Measurements from ENCODE around the gene ABCF3.
A peak's percentile ranks its signal among the peaks of the same experiment; 100 is the strongest.

Gene ABCF3

GRCh38 chr3:184222521-184222920 is 36.5 kb downstream of the ABCF3 start:
- TF ChIP-seq CTCF (IDR thresholded peaks at IDR 0.05) = no peak

DNA sequence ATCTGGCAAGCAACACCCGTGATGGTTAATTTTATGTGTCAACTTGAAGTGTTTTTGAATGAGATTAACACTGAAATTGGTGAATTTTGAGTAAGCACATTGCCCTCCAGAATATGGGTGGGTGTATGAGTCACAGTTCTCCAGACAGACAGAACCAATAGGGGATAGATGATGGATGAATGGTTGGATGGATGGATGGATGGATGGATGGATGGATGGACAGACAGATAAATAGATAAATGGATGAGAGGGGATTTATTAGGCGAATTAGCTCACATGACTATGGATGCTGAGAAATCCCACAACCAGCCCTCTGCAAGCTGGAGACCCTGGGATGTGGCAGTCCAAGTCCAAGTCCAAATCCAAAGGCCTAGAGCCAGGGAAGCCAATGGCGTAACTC is 37.9 kb downstream of the ABCF3 start:
- TF ChIP-seq CTCF (IDR thresholded peaks at IDR 0.05) = no peak

- peak; percentile 92 for TF ChIP-seq CTCF (IDR thresholded peaks at IDR 0.05)
These were observed 41.5 kb downstream of the ABCF3 start for GRCh38 chr3:184227481-184227935.

DNA sequence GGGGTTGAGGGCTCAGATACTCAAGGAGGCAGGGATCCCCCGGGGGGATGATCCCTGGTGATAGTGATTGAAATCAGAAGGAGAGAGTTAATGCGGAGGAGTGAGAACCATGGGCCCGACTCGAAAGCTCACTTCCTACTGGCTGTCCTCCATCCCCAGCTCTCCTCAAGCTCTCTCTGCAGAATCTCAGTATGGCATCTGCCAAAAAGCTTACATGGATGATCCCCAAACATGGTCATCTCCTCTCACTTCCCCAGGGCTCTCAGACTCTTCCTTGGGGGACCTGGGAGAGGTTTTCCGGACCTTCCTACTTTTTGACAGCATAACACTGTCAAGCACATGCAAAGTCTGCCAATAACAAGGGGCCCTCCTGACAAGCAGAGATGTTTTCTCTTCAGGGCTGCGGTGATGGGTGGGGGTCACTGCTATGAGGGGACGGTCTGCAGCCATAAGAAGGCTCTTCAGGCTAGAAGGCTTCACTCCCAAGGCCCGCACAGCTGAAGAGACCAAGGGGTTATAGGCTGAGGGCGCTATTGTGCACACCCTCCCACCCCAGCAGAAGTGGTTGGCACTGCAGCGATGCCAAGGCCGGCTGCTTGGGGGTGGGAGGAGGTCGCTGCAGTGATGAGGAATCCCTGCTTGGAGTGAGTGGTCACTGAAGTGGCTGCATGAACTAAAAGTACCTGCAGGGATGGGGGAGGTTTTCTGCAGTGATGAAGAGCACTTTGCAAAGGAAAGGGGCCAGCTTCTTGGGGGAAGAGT is 42.6 kb downstream of the ABCF3 start:
- no peak for TF ChIP-seq CTCF (IDR thresholded peaks at IDR 0.05)

GRCh38 chr3:184229394-184230080 is 43.5 kb downstream of the ABCF3 start, which contains the start of gene VWA5B2:
VWA5B2 (plus strand) TSS chr3:184229585; CDS start chr3:184230529, 944 bp downstream.
- TF ChIP-seq CTCF (IDR thresholded peaks at IDR 0.05) = no peak

- TF ChIP-seq CTCF (IDR thresholded peaks at IDR 0.05) = no peak
These were observed 44.1 kb downstream of the ABCF3 start for GRCh38 chr3:184230081-184230602.

DNA sequence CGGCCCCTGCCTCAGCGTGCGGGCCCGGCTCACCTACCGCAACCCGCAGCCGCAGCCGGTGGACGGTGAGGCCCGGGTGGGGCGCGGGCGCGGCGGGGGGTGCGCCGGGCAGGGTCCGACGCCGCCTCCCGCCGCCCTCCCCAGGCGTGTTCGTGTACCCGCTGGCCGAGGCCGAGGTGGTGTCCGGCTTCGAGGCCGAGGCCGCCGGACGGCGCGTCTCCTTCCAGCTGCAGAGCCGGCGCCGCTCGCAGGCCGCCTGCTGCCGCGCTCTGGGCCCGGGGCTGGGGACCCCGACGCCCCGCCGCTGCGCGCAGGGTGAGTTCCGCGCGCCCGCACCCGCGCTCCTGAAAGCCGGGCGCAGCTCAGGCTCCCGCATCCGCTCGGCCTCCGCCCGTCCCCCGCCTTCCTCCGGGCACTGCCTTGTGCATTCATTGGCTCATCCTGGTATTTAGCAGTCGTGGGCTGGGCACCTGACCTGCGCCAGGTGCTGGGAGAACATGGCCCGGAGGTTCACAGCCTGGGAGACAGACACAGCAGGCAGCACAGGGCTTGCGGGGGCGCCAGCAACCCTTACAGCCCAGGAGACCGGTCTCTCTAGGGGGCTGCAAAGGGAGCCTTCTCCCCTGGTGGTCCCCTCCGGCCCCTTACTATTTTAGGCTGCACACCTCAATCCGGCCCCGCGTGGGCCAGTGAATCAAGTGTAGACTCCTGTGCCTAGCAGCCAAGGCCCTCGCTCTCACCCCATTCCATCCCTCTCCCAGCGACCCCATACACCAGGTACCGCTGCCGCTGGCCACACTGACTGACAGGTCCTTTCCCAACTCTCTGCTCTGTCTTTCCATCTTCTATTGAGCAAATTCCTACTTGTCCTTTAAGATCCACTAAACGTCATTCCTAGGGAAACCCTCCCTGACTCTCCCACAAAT is 44.9 kb downstream of the ABCF3 start:
- no peak for TF ChIP-seq CTCF (IDR thresholded peaks at IDR 0.05)

Data from LNCAP (cell line).